ENCODE data around the gene UBTD2.
"Not testable (repeated sequence)": the region's sequence is repeated elsewhere in the genome, so short reads cannot be mapped to it uniquely, and the experiment has no call there.

Gene UBTD2

DNA sequence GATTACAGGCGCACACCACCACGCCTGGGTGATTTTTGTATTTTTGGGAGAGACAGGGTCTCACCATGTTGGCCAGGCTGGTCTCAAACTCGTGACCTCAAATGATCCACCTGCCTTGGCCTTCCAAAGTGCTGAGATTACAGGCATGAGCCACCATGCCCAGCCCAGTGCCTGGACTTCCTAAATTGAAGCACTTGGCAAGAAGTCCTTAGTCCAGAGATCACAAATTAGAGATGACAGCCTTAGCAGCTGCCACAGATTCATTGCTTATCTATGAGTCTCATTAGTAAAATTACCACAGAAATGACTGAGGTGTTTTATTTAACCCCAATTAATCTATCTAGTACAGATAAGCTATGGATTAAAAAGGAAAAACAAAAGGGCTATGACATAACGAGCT is 70.4 kb downstream of the UBTD2 start:
- DNase-seq: no peak
- TF ChIP-seq GATA1 (IDR thresholded peaks at IDR 0.05; ENCODE audit: low read depth, low read length): no peak
- TF ChIP-seq POLR2A (IDR thresholded peaks at IDR 0.05; ENCODE audit: low read length): no peak

DNA sequence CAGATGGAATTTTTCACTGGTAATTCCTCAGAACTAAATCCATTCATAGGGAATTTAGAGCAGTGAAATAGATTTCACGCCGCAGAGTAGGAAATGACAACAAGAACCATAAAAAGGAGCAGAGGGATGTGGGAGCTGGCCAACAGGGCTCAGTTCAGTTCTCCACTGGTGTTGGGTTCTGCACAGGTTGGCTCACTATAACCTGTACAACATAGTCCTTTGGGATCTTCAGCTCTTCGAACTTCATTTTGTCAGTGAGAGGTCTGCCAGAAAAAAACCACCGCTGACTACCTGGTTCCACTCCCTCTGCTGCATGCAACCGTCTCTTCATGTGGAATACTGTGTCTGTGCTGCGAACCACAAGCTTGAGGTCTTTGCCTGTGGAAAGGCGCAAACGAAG is 71.9 kb downstream of the UBTD2 start:
- DNase-seq: no peak
- TF ChIP-seq GATA1 (IDR thresholded peaks at IDR 0.05; ENCODE audit: low read depth, low read length): no peak
- TF ChIP-seq POLR2A (IDR thresholded peaks at IDR 0.05; ENCODE audit: low read length): no peak

DNA sequence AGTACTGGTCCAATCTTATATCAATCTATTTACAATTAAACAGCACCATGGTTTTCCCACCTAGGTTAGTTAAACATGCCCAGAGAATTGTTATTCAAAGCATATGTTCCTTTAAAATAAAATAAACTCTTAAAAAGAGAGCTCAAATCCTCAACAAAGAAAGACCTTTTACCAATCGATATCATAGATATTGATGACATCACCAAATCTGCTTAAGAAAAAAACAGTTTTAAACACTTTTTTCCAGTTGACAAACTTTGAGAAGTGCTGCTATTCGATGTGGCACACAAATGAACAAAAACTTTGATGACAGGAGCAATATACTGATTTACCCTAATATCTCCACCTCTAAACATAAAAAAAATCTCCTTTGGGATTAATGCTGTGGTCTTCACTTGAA is 73.8 kb downstream of the UBTD2 start:
- no peak for DNase-seq
- TF ChIP-seq GATA1 (IDR thresholded peaks at IDR 0.05; ENCODE audit: low read depth, low read length): no peak
- TF ChIP-seq POLR2A (IDR thresholded peaks at IDR 0.05; ENCODE audit: low read length): no peak

DNA sequence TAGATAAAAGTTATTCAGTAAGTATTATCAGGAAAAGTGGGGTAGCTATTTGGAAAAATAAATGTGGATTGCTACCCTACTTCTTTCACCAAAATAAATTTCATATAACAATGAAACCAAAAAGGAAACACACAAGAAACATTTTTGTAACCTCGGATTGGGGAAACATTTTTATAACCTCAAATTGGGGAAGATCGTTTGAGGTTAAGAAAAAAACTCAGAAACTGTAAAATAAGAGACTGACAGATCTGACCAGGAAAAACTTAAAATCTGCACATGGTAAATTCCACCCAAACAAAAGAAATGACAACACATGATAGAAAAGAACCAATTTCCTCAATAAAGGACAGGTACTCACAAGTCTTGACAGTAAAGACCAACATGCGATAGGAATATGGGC is 76.1 kb downstream of the UBTD2 start:
- TF ChIP-seq POLR2A (IDR thresholded peaks at IDR 0.05; ENCODE audit: low read length) (no peak), GATA1 (IDR thresholded peaks at IDR 0.05; ENCODE audit: low read depth, low read length) (no peak)
- DNase-seq: no peak

DNA sequence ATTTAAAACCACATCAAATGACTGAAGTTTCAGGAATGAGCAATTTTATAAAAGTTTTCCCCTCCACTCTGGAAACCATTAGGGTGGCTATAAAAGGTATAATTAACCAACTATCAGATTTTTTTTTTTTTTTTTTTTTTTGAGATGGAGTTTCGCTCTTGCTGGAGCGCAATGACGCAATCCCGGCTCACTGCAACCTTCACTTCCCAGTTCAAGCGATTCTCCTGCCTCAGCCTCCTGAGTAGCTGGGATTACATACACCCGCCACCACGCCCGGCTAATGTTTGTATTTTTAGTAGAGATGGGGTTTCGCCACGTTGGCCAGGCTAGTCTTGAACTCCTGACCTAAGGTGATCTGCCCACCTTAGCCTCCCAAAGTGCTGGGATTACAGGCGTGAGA is 77.6 kb downstream of the UBTD2 start:
- DNase-seq: not testable (repeated sequence)

DNA sequence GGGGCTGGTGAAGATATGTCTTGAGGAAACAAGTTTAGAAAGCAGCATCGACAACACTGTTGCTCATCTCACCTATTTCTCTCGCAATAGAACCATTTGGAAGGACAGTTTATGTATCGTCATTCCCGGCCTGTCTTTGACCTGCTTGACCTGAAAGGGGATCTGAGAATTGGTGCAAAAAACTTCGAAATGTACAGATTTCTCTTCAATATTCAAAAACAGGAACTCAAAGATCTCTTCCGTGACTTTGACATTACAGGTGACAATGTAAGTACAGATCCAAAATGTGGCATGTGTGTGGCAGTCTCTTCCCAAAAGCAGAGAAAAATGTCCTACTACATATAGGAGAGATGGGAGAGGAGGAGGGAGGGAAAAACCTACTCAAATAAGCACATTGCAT is 83.1 kb downstream of the UBTD2 start:
- DNase-seq: no peak
- TF ChIP-seq POLR2A (IDR thresholded peaks at IDR 0.05; ENCODE audit: low read length) (no peak), GATA1 (IDR thresholded peaks at IDR 0.05; ENCODE audit: low read depth, low read length) (no peak)

DNA sequence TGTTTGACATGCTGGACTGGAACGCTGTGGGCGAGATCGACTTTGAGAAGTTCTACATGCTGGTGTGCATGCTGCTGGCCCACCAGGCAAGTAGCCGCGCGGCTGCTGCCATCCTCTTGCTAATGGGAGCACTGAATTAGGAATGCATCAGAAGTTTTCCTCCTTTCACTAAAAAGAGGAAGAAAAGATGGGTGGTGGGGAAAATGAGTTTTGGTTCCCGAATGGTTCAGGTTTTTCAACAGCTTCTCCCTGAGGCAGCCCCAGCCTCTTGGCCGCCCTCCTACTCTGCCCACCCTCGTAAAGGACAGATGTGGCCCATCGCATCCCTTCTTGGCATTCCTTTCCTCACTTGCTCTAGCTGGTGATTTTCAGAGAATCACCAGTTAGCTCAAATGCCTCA is 84.1 kb downstream of the UBTD2 start:
- TF ChIP-seq POLR2A (IDR thresholded peaks at IDR 0.05; ENCODE audit: low read length) (no peak), GATA1 (IDR thresholded peaks at IDR 0.05; ENCODE audit: low read depth, low read length) (no peak)
- DNase-seq: no peak

DNA sequence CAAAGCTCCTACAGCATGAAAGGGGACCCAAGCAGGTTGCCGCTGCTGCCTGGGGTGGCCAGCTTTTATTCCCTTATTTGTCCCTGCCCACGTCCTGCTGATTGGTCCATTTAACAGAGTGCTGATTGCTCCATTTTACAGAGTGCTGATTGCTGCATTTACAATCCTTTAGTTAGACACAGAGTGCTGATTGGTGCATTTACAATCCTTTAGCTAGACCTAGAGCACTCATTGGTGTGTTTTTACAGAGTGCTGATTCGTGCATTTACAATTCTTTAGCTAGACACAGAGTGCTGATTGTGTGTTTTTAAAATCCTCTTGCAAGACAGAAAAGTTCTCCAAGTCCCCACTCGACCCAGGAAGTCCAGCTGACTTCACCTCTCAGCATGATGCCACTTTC is 85.8 kb downstream of the UBTD2 start:
- DNase-seq: not testable (repeated sequence)

DNA sequence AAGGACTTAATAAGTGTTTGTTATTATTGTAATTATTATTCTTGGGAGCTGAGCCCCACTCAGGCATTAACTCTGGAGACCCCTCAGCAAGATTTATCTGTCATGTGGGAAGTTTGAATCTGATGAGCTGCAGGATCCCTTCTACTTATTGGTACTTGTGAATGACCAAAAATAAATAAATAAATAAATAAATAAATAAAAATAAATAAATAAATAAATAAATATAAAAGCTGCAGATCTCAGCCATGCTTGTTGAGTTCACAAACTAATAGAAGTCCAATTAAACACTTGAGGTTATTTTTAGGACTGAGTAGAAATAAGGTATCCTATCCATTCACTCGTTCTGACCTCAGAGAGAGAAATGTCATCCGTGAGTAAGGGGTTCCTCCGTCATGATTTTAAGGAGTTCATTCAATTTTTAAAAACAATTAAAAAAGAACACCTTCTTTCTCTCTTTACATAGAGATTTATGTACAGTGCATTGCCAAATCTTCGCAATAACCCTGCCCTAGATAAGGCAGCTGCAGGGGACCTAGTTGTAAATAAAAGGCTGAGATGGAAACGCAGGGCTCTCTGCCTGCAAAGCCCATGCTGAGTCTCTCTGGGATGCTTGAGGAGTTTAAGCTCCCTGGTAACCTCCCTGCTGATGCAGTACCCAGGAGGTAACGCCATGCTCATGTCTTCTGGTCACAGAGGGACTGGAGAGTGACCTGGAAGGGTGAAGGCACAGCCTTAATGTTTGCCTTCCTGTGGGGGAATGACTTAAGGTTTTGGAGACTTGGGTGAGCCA is 88.4 kb downstream of the UBTD2 start:
- TF ChIP-seq POLR2A (IDR thresholded peaks at IDR 0.05; ENCODE audit: low read length) (no peak), GATA1 (IDR thresholded peaks at IDR 0.05; ENCODE audit: low read depth, low read length) (no peak)
- no peak for DNase-seq

DNA sequence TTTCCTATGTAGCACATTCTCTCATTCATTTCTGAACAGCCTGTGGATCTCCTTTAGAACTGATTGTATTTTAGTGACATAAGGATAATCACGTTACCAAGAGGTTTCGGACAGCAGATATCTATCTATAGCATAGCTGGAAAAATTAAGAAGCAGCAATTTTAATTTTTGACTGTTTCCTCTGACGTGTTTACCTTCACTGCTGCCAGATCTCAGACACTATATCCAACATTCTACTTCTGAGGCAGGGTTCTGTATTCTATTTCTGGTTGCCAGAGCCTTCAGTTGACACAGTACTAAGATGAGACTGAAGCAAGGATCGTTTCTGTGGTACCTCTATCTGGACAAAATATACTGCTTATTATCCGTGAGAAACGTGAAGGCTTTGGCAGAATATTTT is 89.7 kb downstream of the UBTD2 start, which contains the start of gene EFCAB9:
Gene EFCAB9 (plus strand): TSS at position 301 of the 400 bp plus-strand sequence. CDS start 1 bp downstream, at position 302.
- TF ChIP-seq GATA1 (IDR thresholded peaks at IDR 0.05; ENCODE audit: low read depth, low read length): no peak
- no peak for TF ChIP-seq POLR2A (IDR thresholded peaks at IDR 0.05; ENCODE audit: low read length)
- DNase-seq: no peak

DNA sequence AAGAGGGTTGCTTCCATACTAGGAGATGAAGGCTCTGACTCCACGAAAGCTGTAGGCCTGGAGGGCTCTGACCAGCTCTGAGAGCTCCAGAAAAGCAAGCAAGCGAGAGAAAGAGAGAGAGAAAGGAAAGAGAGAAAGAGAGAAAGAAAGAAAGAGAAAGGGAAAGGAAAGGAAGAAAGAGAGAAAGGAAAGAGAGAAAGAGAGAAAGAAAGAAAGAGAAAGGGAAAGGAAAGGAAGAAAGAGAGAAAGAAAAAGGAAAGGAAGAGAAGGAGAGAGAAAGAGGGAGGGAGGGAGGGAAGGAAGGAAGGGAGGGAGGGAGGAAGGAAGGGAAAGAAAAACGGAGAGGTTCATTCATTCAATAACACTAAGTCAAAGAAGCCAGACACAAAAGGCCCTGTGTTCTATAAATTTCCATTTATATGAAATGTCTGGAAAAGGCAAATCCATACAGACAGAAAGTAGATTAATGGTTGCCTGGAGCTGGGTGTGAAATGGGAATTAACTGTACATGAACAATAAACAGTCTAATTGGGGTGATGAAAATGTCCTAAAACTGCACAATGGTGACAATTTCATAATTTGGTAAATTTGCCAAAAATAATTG is 93.8 kb downstream of the UBTD2 start:
- DNase-seq: no peak
- TF ChIP-seq GATA1 (IDR thresholded peaks at IDR 0.05; ENCODE audit: low read depth, low read length) (no peak), POLR2A (IDR thresholded peaks at IDR 0.05; ENCODE audit: low read length) (no peak)

DNA sequence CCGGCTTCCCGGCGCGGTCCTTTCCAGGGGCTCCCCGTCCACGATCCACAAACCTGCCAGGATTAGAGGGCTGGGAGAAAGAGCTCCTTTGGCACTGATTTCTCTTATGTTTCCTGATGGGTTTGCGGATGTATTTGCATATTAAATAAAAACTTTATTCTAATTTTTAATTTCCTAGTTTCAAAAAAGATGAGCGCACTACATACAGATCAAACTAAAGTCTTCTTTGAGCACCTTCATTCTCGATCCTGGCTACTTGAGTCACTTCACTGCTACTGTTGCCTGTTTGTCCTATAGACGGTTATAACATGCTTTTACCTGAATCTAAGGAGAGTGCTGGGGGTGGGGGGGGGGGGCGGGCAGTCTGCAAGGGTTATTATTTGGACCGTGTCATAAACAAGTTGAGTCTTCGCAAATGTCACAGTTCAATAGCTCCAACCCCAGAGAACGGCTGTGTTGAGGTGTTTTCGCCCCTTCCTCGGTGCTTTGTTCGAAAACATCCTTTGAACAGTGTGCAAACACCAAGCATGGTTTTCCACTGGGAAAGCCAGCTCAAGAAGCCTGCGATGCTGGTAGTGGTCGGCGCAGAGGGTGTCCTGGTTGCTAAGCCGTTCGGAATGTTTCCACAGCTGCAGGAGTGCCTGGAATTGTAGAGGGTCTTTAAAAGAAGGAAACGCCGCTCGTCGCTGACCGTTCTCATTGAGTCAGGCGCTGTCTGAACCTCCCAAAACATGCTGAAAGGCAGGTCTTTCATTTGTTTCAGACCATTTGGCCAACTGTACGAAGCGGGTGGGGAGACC is 94.5 kb downstream of the UBTD2 start:
- TF ChIP-seq GATA1 (IDR thresholded peaks at IDR 0.05; ENCODE audit: low read depth, low read length) (no peak), POLR2A (IDR thresholded peaks at IDR 0.05; ENCODE audit: low read length) (no peak)
- DNase-seq: no peak

DNA sequence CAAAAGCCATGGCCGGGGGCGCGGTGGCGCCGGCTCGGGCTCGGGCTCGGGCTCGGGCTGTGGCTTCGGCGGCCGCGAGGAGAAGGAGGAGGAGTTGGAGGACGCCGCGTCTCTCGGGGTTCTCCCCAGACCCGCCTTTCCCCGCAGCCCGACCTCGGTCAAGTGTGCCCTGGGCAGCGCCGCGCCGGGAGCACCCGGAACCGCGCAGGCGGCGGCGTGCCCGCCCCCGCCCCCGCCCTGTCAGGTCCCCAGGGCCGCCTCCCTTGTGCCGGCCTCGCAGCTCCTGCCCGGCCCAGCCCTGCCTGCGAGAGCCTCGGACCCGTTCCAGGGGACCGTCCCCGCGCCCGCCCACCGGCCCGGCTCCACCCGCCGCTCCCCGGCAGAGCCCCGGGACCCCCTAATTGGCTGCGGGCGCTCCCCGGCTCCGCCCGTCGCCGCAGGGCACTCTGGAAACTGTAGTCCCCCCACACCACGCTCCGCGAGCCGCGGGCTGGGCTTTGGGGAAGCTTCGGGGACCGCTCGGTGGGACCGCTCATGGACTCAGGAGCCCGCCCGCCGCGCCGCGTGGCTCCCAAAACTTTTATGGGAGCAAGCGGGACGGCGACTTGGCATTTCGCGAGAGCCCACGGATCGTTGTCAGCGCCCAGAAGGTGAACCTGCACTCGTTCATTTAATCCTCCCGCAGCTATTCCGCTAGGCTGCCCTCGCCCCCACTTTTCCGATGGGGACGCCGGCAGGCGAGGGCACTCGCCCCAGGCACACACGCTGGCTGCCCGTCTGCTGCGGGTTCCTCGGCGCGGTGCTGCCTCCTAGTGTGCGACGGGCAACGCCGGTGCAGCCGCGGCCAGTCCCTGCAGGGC is 95.3 kb downstream of the UBTD2 start, which contains the start of gene STK10:
Gene STK10 (minus strand): TSS at position 192 of the 860 bp plus-strand sequence. CDS start 182 bp downstream, at position 10.
- DNase-seq: peak; percentile 91 to 94
- TF ChIP-seq GATA1 (IDR thresholded peaks at IDR 0.05; ENCODE audit: low read depth, low read length) (no peak), POLR2A (IDR thresholded peaks at IDR 0.05; ENCODE audit: low read length) (peak; percentile 60)

All from erythroblast (primary cell).